Stimulated activated CD8-positive, alpha-beta memory T cell treated with anti-CD3 and anti-CD28 coated beads, Interleukin-4, amount 100 ng/mL, for 4 hours (primary cell): ENCODE results near the gene KLF7.

ENCODE experiments used
- DNase-seq, 2 donors: peaks; one replicate each; pipeline ENCODE4 v3.0.0-alpha.2; 2020; ENCODE audit warnings: low read depth in 2 of 2, low spot score in 1 of 2

The KLF7 gene

GRCh38 chr2:207165121-207166038, at the start of gene KLF7:
TSS of gene KLF7 (minus strand) at chr2:207165948. CDS start at chr2:207165568, 380 bp downstream.
- DNase-seq = no peak

- DNase-seq = no peak
These were observed 49.6 kb upstream of the KLF7 start for GRCh38 chr2:207215308-207215707.

GRCh38 chr2:207214446-207214845, 48.7 kb upstream of the KLF7 start:
- no peak for DNase-seq

GRCh38 chr2:207206011-207206410, 40.3 kb upstream of the KLF7 start:
- no peak for DNase-seq

GRCh38 chr2:207205173-207205957, 39.6 kb upstream of the KLF7 start:
- DNase-seq = no peak

GRCh38 chr2:207203056-207203455, 37.3 kb upstream of the KLF7 start:
- no peak for DNase-seq

GRCh38 chr2:207202645-207203044, 36.9 kb upstream of the KLF7 start:
- no peak for DNase-seq

- no peak for DNase-seq
These were observed 35.7 kb upstream of the KLF7 start for GRCh38 chr2:207201416-207201815.

GRCh38 chr2:207200136-207200535, 34.4 kb upstream of the KLF7 start:
- DNase-seq = no peak

- DNase-seq = no peak
These were observed 28.3 kb upstream of the KLF7 start for GRCh38 chr2:207194028-207194427.

- DNase-seq = no peak
These were observed 23.1 kb upstream of the KLF7 start for GRCh38 chr2:207188626-207189419.

- no peak for DNase-seq
These were observed 19.6 kb upstream of the KLF7 start for GRCh38 chr2:207185372-207185771.

- DNase-seq = no peak
These were observed 19.0 kb upstream of the KLF7 start for GRCh38 chr2:207184768-207185167.

- no peak for DNase-seq
These were observed 18.6 kb upstream of the KLF7 start for GRCh38 chr2:207184348-207184747.

- DNase-seq = no peak
These were observed 17.8 kb upstream of the KLF7 start for GRCh38 chr2:207183506-207183905.

GRCh38 chr2:207182911-207183310, 17.2 kb upstream of the KLF7 start:
- no peak for DNase-seq

- DNase-seq = no peak
These were observed 16.0 kb upstream of the KLF7 start for GRCh38 chr2:207181526-207182274.

GRCh38 chr2:207180741-207181140, 15.0 kb upstream of the KLF7 start:
- no peak for DNase-seq

- DNase-seq = no peak
These were observed 10.5 kb upstream of the KLF7 start for GRCh38 chr2:207176247-207176646.

GRCh38 chr2:207173641-207174040, 7.9 kb upstream of the KLF7 start:
- no peak for DNase-seq
